ENCODE results near the gene OSM.

DNA sequence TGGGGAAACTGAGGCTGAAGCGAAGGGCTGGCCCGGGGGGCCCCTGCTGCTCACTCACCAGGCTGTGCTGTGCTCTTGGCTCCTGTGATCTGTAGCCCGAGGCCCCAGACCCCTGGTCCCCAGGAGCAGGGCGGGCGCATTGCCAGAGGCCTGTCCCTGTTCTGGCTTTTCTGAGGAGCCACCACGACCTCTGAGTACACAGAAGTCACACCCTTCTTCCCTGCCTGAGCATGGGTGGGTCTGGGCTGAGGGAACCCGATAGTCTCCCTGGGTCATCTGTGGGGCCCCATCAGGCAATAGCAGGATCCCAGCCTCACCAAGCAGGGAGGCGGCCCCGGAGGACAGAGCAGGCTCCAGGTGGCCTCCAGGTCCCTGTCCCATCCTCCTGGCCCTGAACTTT is 17.5 kb upstream of the OSM start:
- TF ChIP-seq, protein P1, sequence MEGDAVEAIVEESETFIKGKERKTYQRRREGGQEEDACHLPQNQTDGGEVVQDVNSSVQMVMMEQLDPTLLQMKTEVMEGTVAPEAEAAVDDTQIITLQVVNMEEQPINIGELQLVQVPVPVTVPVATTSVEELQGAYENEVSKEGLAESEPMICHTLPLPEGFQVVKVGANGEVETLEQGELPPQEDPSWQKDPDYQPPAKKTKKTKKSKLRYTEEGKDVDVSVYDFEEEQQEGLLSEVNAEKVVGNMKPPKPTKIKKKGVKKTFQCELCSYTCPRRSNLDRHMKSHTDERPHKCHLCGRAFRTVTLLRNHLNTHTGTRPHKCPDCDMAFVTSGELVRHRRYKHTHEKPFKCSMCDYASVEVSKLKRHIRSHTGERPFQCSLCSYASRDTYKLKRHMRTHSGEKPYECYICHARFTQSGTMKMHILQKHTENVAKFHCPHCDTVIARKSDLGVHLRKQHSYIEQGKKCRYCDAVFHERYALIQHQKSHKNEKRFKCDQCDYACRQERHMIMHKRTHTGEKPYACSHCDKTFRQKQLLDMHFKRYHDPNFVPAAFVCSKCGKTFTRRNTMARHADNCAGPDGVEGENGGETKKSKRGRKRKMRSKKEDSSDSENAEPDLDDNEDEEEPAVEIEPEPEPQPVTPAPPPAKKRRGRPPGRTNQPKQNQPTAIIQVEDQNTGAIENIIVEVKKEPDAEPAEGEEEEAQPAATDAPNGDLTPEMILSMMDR (IDR thresholded peaks at IDR 0.05): no peak
- no peak for TF ChIP-seq POLR2A (IDR thresholded peaks at IDR 0.05)

Data from thyroid gland (tissue), 4 donors.